Ovary (tissue), 9 donors: ENCODE measurements around the gene TLR8. TPM values are rescaled to one million over a fixed set of nuclear protein-coding genes. Genes with fewer than 3 reads are reported as not detected.

Experiments
- DNase-seq, 5 donors: peaks; one replicate each; pipeline ENCODE4 v3.0.0-alpha.2; 2019 to 2020
- H3K27ac ChIP-seq, 2 donors: fragments of 200-600 bp; one replicate each; pipeline versions ENCODE4 v1.5.1 to v1.8.0; 2019 to 2022
- H3K27me3 ChIP-seq: fragments of 200-600 bp; one replicate; pipeline ENCODE4 v1.8.0; 2022
- H3K36me3 ChIP-seq: fragments of 200-600 bp; sonication (generic); one replicate; pipeline ENCODE4 v1.5.1; 2019
- H3K4me1 ChIP-seq: one replicate; pipeline ENCODE4 v1.8.1; 2013; ENCODE audit warnings: mild to moderate bottlenecking, moderate library complexity; ENCODE audit not compliant: insufficient read depth
- H3K4me3 ChIP-seq: fragments of 200-600 bp; sonication (generic); one replicate; pipeline ENCODE4 v1.5.1; 2017
- H3K9me3 ChIP-seq, 2 donors: fragments of 200-600 bp in 1 of 2; sonication (generic) in 1 of 2; one replicate each; pipeline versions ENCODE4 v1.5.1 to v1.8.1; 2013 to 2019; ENCODE audit warnings: mild to moderate bottlenecking in 1 of 2, moderate library complexity in 1 of 2
- EP300 ChIP-seq: sonication (generic); formaldehyde crosslinking; IDR thresholded peaks from one replicate; pipeline ENCODE4 v1.6.1; 2017; ENCODE audit warnings: antibody characterized with exemption
- POLR2A ChIP-seq: fragments of 450-650 bp; IDR thresholded peaks from one replicate; pipeline ENCODE4 v1.6.1; 2017; ENCODE audit warnings: antibody characterized with exemption, mild to moderate bottlenecking, moderate library complexity
- WGBS, 3 donors: extraction: QIAGEN DNeasy Blood & Tissue Kit in 1 of 3; methylation state at CpG; one replicate each; pipeline versions ENCODE4 v1.1.5 to v1.1.7; 2013 to 2017; 5-methylcytosine and 5-hydroxymethylcytosine counted together
- intact Hi-C, 4 donors: fragments of 100-400 bp; cut with DNase I; formaldehyde crosslinking; loops; one replicate each; pipeline versions ENCODE4 v1.11.0 to v1.15.1; 2022 to 2023
- polyA plus RNA-seq, 2 donors: library from polyadenylated mRNA; stranded (reverse); fragments of 200-250 nt in 1 of 2; fragments of 350-450 nt in 1 of 2; fragmentation: Illumina TruSeq in 1 of 2; extraction: RNeasy Lipid Tissue Mini Kit (QIAGEN cat#74804) in 1 of 2; gene quantifications; one replicate each; pipeline ENCODE4 v1.2.3, GENCODE V29; 2013 to 2014
- total RNA-seq, 7 donors: library from RNA; depleted of rRNA in 2 of 7; stranded (reverse); fragments of >200 nt in 2 of 7; fragmentation: NEBNext Ultra II Directional in 3 of 7; extraction: Animal tissue kit (Norgen Biotek cat#: 25700) in 3 of 7; gene quantifications; one replicate each; pipeline versions ENCODE4 v1.1.0 to v1.2.4, GENCODE V29; 2016 to 2023
- TF ChIP-seq, protein P1 (sequence below), 3 donors: fragments of 450-650 bp in 2 of 3; fragments of 200-600 bp in 1 of 3; IDR thresholded peaks; one replicate each; pipeline versions ENCODE4 v1.5.1 to v1.8.0; 2016 to 2022; ENCODE audit warnings: antibody characterized with exemption in 3 of 3, mild to moderate bottlenecking in 1 of 3
- donor health status: DM: no; HTN: no; CAD: no; lungs with moderate emphysema.
- donor health status: DM: no; HTN: no; CAD: no.
- donor health status: Bipolar disorder and iron deficiency.
- donor health status: DM: yes; HTN: yes; CAD: no.
- donor health status: DM: no; HTN: no; CAD: no.
- donor health status: DM: yes; HTN: yes; CAD: no.

The TLR8 gene
- total and polyA plus RNA-seq, 9 donors: 0.18 to 2.5 (median 0.30) TPM

DNA sequence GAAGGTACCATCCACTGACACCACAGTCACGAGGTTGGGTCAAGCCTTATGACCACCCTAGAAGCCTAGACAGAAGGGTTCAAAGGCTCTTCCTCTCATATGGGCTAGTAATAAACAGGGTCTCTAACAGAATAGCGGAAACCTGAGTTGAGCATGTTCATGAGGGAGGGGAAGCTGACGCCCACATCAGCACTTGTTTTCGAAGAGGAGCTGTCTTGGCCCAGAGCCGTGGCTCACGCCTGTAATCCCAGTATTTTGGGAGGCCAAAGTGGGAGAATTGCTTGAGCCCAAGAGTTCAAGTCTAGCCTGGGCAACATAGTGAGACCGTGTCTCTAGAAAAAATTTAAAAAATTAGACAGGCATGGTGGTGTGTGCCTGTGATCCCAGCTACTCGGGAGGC, 47.0 kb downstream of the TLR8 start:
- Histone ChIP-seq H3K27ac (no peak overlapping the region), H3K4me3 (no peak overlapping the region), H3K9me3 (no peaks in the 10 kb centered on the region), H3K36me3 (no peaks in the 10 kb centered on the region), H3K27me3 (no peaks in the 10 kb centered on the region), H3K4me1 (peaks cover 3% of the 10 kb centered on the region)
- TF ChIP-seq EP300 (no peak), POLR2A (no peak)
- TF ChIP-seq, protein P1, sequence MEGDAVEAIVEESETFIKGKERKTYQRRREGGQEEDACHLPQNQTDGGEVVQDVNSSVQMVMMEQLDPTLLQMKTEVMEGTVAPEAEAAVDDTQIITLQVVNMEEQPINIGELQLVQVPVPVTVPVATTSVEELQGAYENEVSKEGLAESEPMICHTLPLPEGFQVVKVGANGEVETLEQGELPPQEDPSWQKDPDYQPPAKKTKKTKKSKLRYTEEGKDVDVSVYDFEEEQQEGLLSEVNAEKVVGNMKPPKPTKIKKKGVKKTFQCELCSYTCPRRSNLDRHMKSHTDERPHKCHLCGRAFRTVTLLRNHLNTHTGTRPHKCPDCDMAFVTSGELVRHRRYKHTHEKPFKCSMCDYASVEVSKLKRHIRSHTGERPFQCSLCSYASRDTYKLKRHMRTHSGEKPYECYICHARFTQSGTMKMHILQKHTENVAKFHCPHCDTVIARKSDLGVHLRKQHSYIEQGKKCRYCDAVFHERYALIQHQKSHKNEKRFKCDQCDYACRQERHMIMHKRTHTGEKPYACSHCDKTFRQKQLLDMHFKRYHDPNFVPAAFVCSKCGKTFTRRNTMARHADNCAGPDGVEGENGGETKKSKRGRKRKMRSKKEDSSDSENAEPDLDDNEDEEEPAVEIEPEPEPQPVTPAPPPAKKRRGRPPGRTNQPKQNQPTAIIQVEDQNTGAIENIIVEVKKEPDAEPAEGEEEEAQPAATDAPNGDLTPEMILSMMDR (IDR thresholded peaks at IDR 0.05): no peak
- 84 to 87% (median 84%) methylated on average over 8 of the region's 8 CpGs for WGBS, 3 donors
- intact Hi-C loops: no loop called here
- DNase-seq: no peak

DNA sequence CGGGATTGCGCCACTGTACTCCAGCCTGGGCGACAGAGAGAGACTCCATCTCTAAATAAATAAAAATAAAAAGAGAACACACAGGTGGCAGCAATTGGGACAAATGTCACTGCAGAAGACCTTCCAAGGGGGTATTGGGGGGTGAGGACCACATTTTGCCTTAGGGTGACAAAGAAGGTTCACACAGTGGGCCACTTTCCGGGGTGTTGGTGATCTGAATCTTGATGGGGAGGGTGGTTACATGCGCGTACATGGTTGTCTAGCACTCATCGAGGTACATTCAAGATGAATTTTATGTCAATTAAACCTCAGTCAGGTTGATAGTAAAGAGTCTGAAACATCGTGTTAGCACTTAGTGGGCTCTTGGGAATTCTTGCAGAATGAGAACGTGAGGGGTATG, 48.0 kb downstream of the TLR8 start:
- H3K27ac ChIP-seq: no peak overlapping the region
- 89 to 90% (median 89%) methylated on average over 9 of the region's 9 CpGs for WGBS, 3 donors
- H3K4me1 ChIP-seq: peaks cover 3% of the 10 kb centered on the region
- no peaks in the 10 kb centered on the region for H3K9me3 ChIP-seq
- no peak for DNase-seq
- no peak for TF ChIP-seq EP300
- no peak for TF ChIP-seq POLR2A
- TF ChIP-seq, protein P1 (IDR thresholded peaks at IDR 0.05): no peak
- H3K36me3 ChIP-seq: no peaks in the 10 kb centered on the region
- no peaks in the 10 kb centered on the region for H3K27me3 ChIP-seq
- intact Hi-C loops: no loop called here
- H3K4me3 ChIP-seq: no peak overlapping the region

DNA sequence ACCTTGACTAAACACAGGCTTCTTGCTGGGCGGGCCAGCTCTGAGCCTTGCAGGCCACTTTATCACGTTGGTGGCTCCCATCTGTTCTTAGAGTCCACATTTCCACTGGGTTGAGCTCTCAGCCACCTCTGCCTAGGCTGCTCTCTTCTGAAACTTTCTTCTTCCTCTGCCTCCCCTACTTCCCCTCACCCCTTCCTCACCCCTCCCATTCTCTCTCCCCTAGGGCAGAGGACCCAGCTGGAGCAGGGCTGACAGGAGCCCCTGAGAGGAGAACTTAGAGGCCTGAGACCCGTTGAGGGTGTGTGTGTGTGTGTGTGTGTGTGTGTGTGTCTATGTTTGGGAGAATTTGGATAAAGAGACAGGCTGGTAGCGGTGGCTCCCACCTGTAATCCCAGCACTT, 48.6 kb downstream of the TLR8 start:
- H3K4me1 ChIP-seq: peaks cover 4% of the 10 kb centered on the region
- WGBS, 3 donors: 67 to 72% (median 72%) methylated on average over 4 of the region's 4 CpGs
- no peak overlapping the region for H3K27ac ChIP-seq
- no peak for DNase-seq
- no peaks in the 10 kb centered on the region for H3K36me3 ChIP-seq
- no peak overlapping the region for H3K4me3 ChIP-seq
- H3K9me3 ChIP-seq: no peaks in the 10 kb centered on the region
- no peaks in the 10 kb centered on the region for H3K27me3 ChIP-seq
- no peak for TF ChIP-seq EP300
- TF ChIP-seq, protein P1 (IDR thresholded peaks at IDR 0.05): no peak
- no peak for TF ChIP-seq POLR2A
- intact Hi-C loops: no loop called here

DNA sequence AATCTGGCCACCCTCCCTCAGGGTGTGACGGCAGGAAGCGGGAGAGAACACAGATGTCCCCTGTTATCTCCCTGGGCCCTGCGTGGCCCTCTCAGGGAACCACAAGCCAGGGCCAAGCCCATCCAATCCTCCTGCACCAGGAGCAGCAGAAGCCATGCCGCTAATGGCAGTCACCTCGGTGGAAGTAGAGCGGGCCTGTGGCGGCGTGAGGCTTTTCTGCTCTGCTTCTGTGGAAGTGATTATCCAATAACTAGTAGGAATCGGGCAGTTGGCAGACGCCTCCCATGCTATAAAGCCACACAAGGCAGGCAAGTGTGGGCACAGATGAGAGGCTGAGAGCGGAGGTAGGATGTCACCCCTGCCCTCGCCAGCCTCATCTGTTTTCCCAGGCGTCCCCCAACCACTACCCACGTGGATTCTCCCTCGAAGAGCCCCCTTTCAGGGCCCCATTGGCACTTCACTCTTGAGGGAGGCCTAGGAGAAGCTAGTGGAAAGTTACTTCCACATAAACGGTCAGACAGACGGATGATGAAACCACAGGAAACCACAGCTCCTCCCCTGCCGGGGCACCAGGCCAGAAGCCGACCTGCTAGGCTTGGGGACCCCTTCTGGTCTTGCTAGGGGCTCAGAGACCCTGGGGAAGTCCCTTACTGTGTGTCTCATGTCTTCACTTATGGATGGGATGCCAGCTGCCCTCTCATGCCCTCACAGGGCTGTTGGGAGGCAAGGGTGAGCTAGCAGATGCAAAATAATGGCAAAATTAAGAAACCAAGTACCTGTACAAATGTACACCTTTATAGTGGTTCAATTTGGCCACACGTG, 49.7 kb downstream of the TLR8 start:
- Histone ChIP-seq H3K27ac (no peak overlapping the region), H3K4me1 (peaks cover 4% of the 10 kb centered on the region), H3K27me3 (no peaks in the 10 kb centered on the region), H3K9me3 (no peaks in the 10 kb centered on the region), H3K4me3 (no peak overlapping the region), H3K36me3 (no peaks in the 10 kb centered on the region)
- TF ChIP-seq EP300 (no peak), POLR2A (no peak)
- TF ChIP-seq, protein P1 (IDR thresholded peaks at IDR 0.05): no peak
- 59 to 64% (median 63%) methylated on average over 20 of the region's 20 CpGs for WGBS, 3 donors
- intact Hi-C loops: no loop called here
- no peak for DNase-seq
